Measurements from ENCODE around the gene HNF4A.

Gene HNF4A

DNA sequence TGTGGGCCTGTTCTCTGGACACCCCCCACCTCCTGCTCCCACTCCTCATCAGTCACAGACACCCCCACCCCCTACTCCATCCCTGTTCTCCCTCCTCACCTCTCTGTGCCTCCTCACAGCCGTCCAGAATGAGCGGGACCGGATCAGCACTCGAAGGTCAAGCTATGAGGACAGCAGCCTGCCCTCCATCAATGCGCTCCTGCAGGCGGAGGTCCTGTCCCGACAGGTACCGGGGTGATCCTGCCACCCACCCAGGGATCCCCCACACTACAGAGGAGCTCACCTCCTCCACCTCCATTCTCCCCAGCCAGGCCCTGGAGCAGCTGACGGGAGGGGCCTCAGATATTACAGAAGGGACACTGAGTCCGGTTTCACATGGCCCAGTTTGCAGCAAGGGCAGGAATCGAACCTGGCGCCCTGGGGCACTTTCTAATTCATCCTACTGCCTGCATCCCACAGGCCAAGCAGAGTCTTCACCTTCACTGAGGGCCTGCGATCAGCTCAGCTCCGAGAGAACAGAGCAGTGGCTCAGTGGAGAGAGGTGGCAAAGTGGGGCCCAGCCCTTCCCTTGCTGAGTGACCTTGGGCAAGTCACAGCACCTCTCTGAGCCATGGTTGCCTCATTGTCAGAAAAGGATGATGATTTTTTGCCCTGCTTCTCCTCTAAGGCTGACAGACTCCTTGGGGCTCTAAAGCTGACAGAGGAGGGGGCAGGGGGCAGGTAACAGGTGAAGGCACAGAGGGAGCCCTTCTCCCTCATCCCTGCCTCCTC is 58.3 kb downstream of the HNF4A start:
- no peaks in the 10 kb centered on the region for H3F3A ChIP-seq (ENCODE audit: insufficient read depth, low read length)
- H3K4me1 ChIP-seq (ENCODE audit: insufficient read depth, low read length, severe bottlenecking) = no peaks in the 10 kb centered on the region
- no peak overlapping the region for H3K4me2 ChIP-seq (ENCODE audit: low read length)
- H3K36me3 ChIP-seq (ENCODE audit: insufficient read depth, low read length) = no peaks in the 10 kb centered on the region
- no peaks in the 10 kb centered on the region for H4K20me1 ChIP-seq (ENCODE audit: insufficient read depth, low read length)
- H3K9me3 ChIP-seq (ENCODE audit: low read length) = no peaks in the 10 kb centered on the region
- peaks cover 9% of the 10 kb centered on the region; the same call in 1 of the 2 replicates for H3K27me3 ChIP-seq (ENCODE audit: insufficient read depth, low read length)
- H3K27ac ChIP-seq (ENCODE audit: low read depth, low read length, poor library complexity, severe bottlenecking) = no peak overlapping the region
- no peak overlapping the region for H3K4me3 ChIP-seq (ENCODE audit: low read depth, low read length, poor library complexity, severe bottlenecking)
- H2AFZ ChIP-seq (ENCODE audit: low read length) = no peak overlapping the region
- no peak overlapping the region for H3K9ac ChIP-seq (ENCODE audit: low read length)
- no peaks in the 10 kb centered on the region for H3K9me2 ChIP-seq (ENCODE audit: low read depth, low read length)
- H3K79me2 ChIP-seq (ENCODE audit: insufficient read depth, low read length) = no peaks in the 10 kb centered on the region
- no peak for TF ChIP-seq EZH2 (IDR thresholded peaks at IDR 0.05; ENCODE audit: borderline replicate concordance, low read length)
- TF ChIP-seq, protein P1, sequence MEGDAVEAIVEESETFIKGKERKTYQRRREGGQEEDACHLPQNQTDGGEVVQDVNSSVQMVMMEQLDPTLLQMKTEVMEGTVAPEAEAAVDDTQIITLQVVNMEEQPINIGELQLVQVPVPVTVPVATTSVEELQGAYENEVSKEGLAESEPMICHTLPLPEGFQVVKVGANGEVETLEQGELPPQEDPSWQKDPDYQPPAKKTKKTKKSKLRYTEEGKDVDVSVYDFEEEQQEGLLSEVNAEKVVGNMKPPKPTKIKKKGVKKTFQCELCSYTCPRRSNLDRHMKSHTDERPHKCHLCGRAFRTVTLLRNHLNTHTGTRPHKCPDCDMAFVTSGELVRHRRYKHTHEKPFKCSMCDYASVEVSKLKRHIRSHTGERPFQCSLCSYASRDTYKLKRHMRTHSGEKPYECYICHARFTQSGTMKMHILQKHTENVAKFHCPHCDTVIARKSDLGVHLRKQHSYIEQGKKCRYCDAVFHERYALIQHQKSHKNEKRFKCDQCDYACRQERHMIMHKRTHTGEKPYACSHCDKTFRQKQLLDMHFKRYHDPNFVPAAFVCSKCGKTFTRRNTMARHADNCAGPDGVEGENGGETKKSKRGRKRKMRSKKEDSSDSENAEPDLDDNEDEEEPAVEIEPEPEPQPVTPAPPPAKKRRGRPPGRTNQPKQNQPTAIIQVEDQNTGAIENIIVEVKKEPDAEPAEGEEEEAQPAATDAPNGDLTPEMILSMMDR (IDR thresholded peaks at IDR 0.05; ENCODE audit: low read length) = no peak

DNA sequence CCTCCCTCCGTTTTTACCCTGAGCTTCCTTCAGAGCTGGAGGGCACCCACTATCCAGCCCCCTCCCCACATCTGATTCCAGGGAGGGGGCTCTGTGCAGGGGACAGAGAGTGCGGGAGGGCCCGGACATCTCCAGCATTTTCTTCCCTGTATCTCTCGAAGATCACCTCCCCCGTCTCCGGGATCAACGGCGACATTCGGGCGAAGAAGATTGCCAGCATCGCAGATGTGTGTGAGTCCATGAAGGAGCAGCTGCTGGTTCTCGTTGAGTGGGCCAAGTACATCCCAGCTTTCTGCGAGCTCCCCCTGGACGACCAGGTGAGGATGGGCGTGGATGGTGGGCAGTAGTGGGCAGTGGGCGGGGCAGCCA is 58.8 kb downstream of the HNF4A start:
- no peak overlapping the region for H3K4me3 ChIP-seq (ENCODE audit: low read depth, low read length, poor library complexity, severe bottlenecking)
- no peaks in the 10 kb centered on the region for H3K9me3 ChIP-seq (ENCODE audit: low read length)
- no peaks in the 10 kb centered on the region for H3K4me1 ChIP-seq (ENCODE audit: insufficient read depth, low read length, severe bottlenecking)
- H2AFZ ChIP-seq (ENCODE audit: low read length) = no peak overlapping the region
- H3K9ac ChIP-seq (ENCODE audit: low read length) = no peak overlapping the region
- peaks cover 9% of the 10 kb centered on the region; the same call in 1 of the 2 replicates for H3K27me3 ChIP-seq (ENCODE audit: insufficient read depth, low read length)
- no peak overlapping the region for H3K27ac ChIP-seq (ENCODE audit: low read depth, low read length, poor library complexity, severe bottlenecking)
- H3K36me3 ChIP-seq (ENCODE audit: insufficient read depth, low read length) = no peaks in the 10 kb centered on the region
- no peak overlapping the region for H3K4me2 ChIP-seq (ENCODE audit: low read length)
- no peaks in the 10 kb centered on the region for H3K9me2 ChIP-seq (ENCODE audit: low read depth, low read length)
- no peaks in the 10 kb centered on the region for H3F3A ChIP-seq (ENCODE audit: insufficient read depth, low read length)
- no peaks in the 10 kb centered on the region for H3K79me2 ChIP-seq (ENCODE audit: insufficient read depth, low read length)
- no peaks in the 10 kb centered on the region for H4K20me1 ChIP-seq (ENCODE audit: insufficient read depth, low read length)
- TF ChIP-seq EZH2 (IDR thresholded peaks at IDR 0.05; ENCODE audit: borderline replicate concordance, low read length) = no peak
- TF ChIP-seq, protein P1 (IDR thresholded peaks at IDR 0.05; ENCODE audit: low read length) = no peak

DNA sequence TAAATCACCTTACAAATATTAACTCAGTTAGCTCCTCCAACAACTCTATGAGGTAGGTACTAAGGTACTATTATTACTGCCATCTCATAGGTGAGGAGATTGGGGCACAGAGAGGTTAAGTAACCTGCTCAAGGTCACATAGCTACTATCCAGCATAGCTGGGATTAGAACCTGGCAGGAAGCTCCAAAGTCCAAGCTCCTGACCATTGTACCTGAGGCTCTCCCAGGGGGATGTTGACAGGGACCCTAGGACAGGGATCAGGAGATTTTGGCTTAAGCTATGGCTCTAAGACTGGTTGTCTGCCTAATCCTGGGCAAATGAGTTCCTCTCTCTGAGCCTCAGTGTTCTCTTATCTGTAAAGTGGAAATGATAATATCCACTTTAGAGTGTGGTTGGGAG is 59.3 kb downstream of the HNF4A start:
- Histone ChIP-seq H3K4me1 (ENCODE audit: insufficient read depth, low read length, severe bottlenecking) (no peaks in the 10 kb centered on the region), H2AFZ (ENCODE audit: low read length) (no peak overlapping the region), H3K4me3 (ENCODE audit: low read depth, low read length, poor library complexity, severe bottlenecking) (no peak overlapping the region), H3K27ac (ENCODE audit: low read depth, low read length, poor library complexity, severe bottlenecking) (no peak overlapping the region), H3K36me3 (ENCODE audit: insufficient read depth, low read length) (no peaks in the 10 kb centered on the region), H4K20me1 (ENCODE audit: insufficient read depth, low read length) (no peaks in the 10 kb centered on the region), H3K9ac (ENCODE audit: low read length) (no peak overlapping the region), H3K9me2 (ENCODE audit: low read depth, low read length) (no peaks in the 10 kb centered on the region), H3K4me2 (ENCODE audit: low read length) (no peak overlapping the region), H3K9me3 (ENCODE audit: low read length) (no peaks in the 10 kb centered on the region), H3F3A (ENCODE audit: insufficient read depth, low read length) (no peaks in the 10 kb centered on the region), H3K79me2 (ENCODE audit: insufficient read depth, low read length) (no peaks in the 10 kb centered on the region), H3K27me3 (ENCODE audit: insufficient read depth, low read length) (peaks cover 9% of the 10 kb centered on the region; the same call in 1 of the 2 replicates)
- no peak for TF ChIP-seq EZH2 (IDR thresholded peaks at IDR 0.05; ENCODE audit: borderline replicate concordance, low read length)
- TF ChIP-seq, protein P1 (IDR thresholded peaks at IDR 0.05; ENCODE audit: low read length) = no peak

Measured in OCI-LY1 (cell line).